Panc1 (cell line): ENCODE data around the gene PLCB4. TPM values are rescaled to one million over a fixed set of nuclear protein-coding genes. Genes with fewer than 3 reads are reported as not detected.

Source experiments
- ATAC-seq: fragments of 200-7000 bp; cut with Tn5 transposase; 2 replicates; pipeline ENCODE4 v1.9.1; 2020; ENCODE audit warnings: mild to moderate bottlenecking, moderate library complexity
- BruUV-seq: library from RNA; stranded (reverse); fragments of 400-500 nt; replicated peaks from 2 replicates; lab custom pipeline; 2021; lab: Mats Ljungman, UMichigan
- CTCF ChIA-PET: fragments of 300-600 bp; sonication (Branson Sonifier 250); formaldehyde crosslinking; loops from one replicate; lab custom pipeline; 2022; ENCODE audit warnings: antibody characterized with exemption; lab: Charles Lee
- POLR2A ChIA-PET: fragments of 300-600 bp; sonication (Branson Sonifier 250); formaldehyde crosslinking; loops from one replicate; lab custom pipeline; 2022; ENCODE audit warnings: antibody characterized with exemption; lab: Charles Lee
- DNase-seq: peaks from one replicate; pipeline ENCODE4 v3.0.0-alpha.2; 2010; ENCODE audit warnings: low read depth, low spot score
- H3K27ac ChIP-seq: 2 replicates; pipeline ENCODE4 v1.5.1; 2011; ENCODE audit warnings: mild to moderate bottlenecking, low read length, inconsistent platforms
- H3K27me3 ChIP-seq: fragments of 200-500 bp; sonication (Bioruptor generic); 2 replicates; pipeline ENCODE4 v1.6.0; 2014; ENCODE audit warnings: low read length, inconsistent platforms; ENCODE audit not compliant: control insufficient read depth, insufficient read depth
- H3K36me3 ChIP-seq: fragments of 200-500 bp; sonication (Bioruptor generic); 2 replicates; pipeline ENCODE4 v1.5.1; 2014; ENCODE audit warnings: inconsistent platforms, mild to moderate bottlenecking, low read length, moderate library complexity; ENCODE audit not compliant: control insufficient read depth, insufficient read depth
- H3K4me1 ChIP-seq: 2 replicates; pipeline ENCODE4 v1.5.1; 2011; ENCODE audit warnings: inconsistent platforms, mild to moderate bottlenecking, low read length, moderate library complexity; ENCODE audit not compliant: control insufficient read depth, insufficient read depth
- H3K4me3 ChIP-seq, 2 experiments: 2 replicates each; pipeline ENCODE4 v1.5.1; 2011 to 2012; ENCODE audit warnings: low read depth in 2 of 2, low read length in 2 of 2, mild to moderate bottlenecking in 2 of 2, inconsistent platforms in 1 of 2, moderate library complexity in 1 of 2
- H3K9me3 ChIP-seq: fragments of 200-500 bp; sonication (Bioruptor generic); 2 replicates; pipeline ENCODE4 v1.5.1; 2014; ENCODE audit warnings: low read depth, mild to moderate bottlenecking, inconsistent platforms, low read length, moderate library complexity; ENCODE audit not compliant: control insufficient read depth, insufficient read depth
- POLR2AphosphoS5 ChIP-seq: IDR thresholded peaks from 2 replicates; pipeline ENCODE4 v1.6.1; 2012; ENCODE audit warnings: mild to moderate bottlenecking, low read depth, low read length, moderate library complexity
- SIN3A ChIP-seq: IDR thresholded peaks from 2 replicates; pipeline ENCODE4 v1.6.1; 2012; ENCODE audit warnings: low read depth, mild to moderate bottlenecking, low read length, moderate library complexity, borderline replicate concordance; ENCODE audit not compliant: insufficient read depth
- TCF7L2 ChIP-seq: IDR thresholded peaks from 2 replicates; pipeline ENCODE4 v1.6.1; 2011; ENCODE audit warnings: mild to moderate bottlenecking, low read depth, low read length, inconsistent platforms
- in situ Hi-C: cut with HindIII; loops from 2 replicates; pipeline ENCODE4 v1.10.0; 2016; ENCODE audit warnings: low sequenced_read_pairs, low pct_unique_long_range_greater_than_20kb
- intact Hi-C: fragments of 100-400 bp; cut with micrococcal nuclease; formaldehyde crosslinking; loops from one replicate; pipeline ENCODE4 v1.10.0; 2022; ENCODE audit not compliant: unreplicated experiment
- total RNA-seq: library from RNA; stranded (reverse); gene quantifications from one replicate; pipeline ENCODE4 v1.2.1, GENCODE V29; 2021; ENCODE audit not compliant: unreplicated experiment
- TF ChIP-seq, protein P1 (sequence below), 2 experiments: IDR thresholded peaks; 2 replicates each; pipeline ENCODE4 v1.6.1; 2011 to 2012; ENCODE audit warnings: low read depth in 2 of 2, control low read depth in 1 of 2, low read length in 1 of 2, mild to moderate bottlenecking in 1 of 2, moderate library complexity in 1 of 2; ENCODE audit not compliant: insufficient read depth in 1 of 2
- TF ChIP-seq, protein P2 (sequence below): fragments of 450-650 bp; IDR thresholded peaks from 2 replicates; pipeline ENCODE4 v1.5.1; 2017; ENCODE audit warnings: mild to moderate bottlenecking

Gene PLCB4
- total RNA-seq, 1 experiment from 2014 or later: 1.5 TPM

DNA sequence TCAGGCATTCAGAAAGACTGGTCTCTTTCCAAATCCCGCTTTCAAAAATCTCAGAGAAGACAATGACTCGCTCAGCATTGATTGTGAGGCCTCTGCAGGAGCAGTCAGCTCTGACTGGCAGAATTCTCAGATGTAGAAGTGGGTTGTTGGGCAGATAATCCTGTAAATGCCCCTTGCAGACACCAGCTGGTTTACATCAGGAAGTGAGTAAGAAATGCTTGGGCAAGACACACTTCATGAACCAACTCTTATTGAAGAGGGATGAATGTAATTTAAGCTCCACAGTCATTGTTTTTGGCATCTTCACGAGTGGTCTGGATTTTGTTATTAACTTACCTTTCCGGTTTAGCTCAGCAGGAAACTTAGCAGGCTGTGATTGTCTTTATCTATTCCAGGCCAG is 166.6 kb downstream of the PLCB4 start:
- DNase-seq (no peak), ATAC-seq (no peak)
- Histone ChIP-seq H3K27me3 (no peaks in the 10 kb centered on the region), H3K4me1 (no peaks in the 10 kb centered on the region), H3K4me3 (no peak overlapping the region), H3K27ac (no peak overlapping the region), H3K36me3 (no peaks in the 10 kb centered on the region), H3K9me3 (no peaks in the 10 kb centered on the region)
- CTCF ChIA-PET: no interaction called here
- intact Hi-C loops: no loop called here
- POLR2A ChIA-PET: interaction anchor here (0.6 kb wide), 1 partner anchor 79 kb away, joined by 3 read pairs; no protein-coding TSS in a partner anchor
- in situ Hi-C loops: no loop called here
- TF ChIP-seq POLR2AphosphoS5 (no peak), TCF7L2 (no peak), SIN3A (no peak)
- TF ChIP-seq, protein P1, sequence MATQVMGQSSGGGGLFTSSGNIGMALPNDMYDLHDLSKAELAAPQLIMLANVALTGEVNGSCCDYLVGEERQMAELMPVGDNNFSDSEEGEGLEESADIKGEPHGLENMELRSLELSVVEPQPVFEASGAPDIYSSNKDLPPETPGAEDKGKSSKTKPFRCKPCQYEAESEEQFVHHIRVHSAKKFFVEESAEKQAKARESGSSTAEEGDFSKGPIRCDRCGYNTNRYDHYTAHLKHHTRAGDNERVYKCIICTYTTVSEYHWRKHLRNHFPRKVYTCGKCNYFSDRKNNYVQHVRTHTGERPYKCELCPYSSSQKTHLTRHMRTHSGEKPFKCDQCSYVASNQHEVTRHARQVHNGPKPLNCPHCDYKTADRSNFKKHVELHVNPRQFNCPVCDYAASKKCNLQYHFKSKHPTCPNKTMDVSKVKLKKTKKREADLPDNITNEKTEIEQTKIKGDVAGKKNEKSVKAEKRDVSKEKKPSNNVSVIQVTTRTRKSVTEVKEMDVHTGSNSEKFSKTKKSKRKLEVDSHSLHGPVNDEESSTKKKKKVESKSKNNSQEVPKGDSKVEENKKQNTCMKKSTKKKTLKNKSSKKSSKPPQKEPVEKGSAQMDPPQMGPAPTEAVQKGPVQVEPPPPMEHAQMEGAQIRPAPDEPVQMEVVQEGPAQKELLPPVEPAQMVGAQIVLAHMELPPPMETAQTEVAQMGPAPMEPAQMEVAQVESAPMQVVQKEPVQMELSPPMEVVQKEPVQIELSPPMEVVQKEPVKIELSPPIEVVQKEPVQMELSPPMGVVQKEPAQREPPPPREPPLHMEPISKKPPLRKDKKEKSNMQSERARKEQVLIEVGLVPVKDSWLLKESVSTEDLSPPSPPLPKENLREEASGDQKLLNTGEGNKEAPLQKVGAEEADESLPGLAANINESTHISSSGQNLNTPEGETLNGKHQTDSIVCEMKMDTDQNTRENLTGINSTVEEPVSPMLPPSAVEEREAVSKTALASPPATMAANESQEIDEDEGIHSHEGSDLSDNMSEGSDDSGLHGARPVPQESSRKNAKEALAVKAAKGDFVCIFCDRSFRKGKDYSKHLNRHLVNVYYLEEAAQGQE (IDR thresholded peaks at IDR 0.05; ENCODE audit: insufficient read depth in 1 of 2, low read depth in 2 of 2, low read length in 1 of 2): no peak
- TF ChIP-seq, protein P2, sequence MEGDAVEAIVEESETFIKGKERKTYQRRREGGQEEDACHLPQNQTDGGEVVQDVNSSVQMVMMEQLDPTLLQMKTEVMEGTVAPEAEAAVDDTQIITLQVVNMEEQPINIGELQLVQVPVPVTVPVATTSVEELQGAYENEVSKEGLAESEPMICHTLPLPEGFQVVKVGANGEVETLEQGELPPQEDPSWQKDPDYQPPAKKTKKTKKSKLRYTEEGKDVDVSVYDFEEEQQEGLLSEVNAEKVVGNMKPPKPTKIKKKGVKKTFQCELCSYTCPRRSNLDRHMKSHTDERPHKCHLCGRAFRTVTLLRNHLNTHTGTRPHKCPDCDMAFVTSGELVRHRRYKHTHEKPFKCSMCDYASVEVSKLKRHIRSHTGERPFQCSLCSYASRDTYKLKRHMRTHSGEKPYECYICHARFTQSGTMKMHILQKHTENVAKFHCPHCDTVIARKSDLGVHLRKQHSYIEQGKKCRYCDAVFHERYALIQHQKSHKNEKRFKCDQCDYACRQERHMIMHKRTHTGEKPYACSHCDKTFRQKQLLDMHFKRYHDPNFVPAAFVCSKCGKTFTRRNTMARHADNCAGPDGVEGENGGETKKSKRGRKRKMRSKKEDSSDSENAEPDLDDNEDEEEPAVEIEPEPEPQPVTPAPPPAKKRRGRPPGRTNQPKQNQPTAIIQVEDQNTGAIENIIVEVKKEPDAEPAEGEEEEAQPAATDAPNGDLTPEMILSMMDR: no peak
- no TSS peak for BruUV-seq

DNA sequence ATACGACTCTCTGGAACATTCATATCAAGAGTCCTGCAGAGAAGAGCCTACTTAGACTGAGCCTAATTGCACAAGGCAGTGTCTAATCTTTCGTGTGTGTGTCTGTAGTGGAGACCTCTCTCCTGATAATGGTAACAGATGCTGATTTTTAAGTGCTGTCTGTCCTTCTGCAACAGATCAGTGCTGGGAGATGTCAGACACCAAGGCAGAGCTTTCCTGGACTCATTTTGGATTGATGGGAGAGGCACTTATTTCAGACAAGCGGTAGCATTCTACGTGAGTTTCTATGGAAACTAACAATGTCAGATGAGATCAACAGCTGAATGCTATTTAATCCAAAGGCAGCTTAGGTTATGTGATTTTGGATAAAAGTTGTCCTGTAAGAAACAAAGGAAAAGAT is 167.6 kb downstream of the PLCB4 start:
- CTCF ChIA-PET: no interaction called here
- no peak for ATAC-seq
- H3K4me1 ChIP-seq: no peaks in the 10 kb centered on the region
- POLR2A ChIA-PET: no interaction called here
- H3K27ac ChIP-seq: no peak overlapping the region
- H3K27me3 ChIP-seq: no peaks in the 10 kb centered on the region
- no peak overlapping the region for H3K4me3 ChIP-seq
- no TSS peak for BruUV-seq
- H3K36me3 ChIP-seq: no peaks in the 10 kb centered on the region
- no peaks in the 10 kb centered on the region for H3K9me3 ChIP-seq
- TF ChIP-seq TCF7L2 (no peak), SIN3A (no peak), POLR2AphosphoS5 (no peak)
- TF ChIP-seq, protein P1 (IDR thresholded peaks at IDR 0.05; ENCODE audit: insufficient read depth in 1 of 2, low read depth in 2 of 2, low read length in 1 of 2): no peak
- TF ChIP-seq, protein P2: no peak
- intact Hi-C loops (no loop called here), in situ Hi-C loops (no loop called here)
- DNase-seq: no peak
